ENCODE measurements around the gene FAM210B.
"Not testable (repeated sequence)": the region's sequence is repeated elsewhere in the genome, so short reads cannot be mapped to it uniquely, and the experiment has no call there.

Gene FAM210B

DNA sequence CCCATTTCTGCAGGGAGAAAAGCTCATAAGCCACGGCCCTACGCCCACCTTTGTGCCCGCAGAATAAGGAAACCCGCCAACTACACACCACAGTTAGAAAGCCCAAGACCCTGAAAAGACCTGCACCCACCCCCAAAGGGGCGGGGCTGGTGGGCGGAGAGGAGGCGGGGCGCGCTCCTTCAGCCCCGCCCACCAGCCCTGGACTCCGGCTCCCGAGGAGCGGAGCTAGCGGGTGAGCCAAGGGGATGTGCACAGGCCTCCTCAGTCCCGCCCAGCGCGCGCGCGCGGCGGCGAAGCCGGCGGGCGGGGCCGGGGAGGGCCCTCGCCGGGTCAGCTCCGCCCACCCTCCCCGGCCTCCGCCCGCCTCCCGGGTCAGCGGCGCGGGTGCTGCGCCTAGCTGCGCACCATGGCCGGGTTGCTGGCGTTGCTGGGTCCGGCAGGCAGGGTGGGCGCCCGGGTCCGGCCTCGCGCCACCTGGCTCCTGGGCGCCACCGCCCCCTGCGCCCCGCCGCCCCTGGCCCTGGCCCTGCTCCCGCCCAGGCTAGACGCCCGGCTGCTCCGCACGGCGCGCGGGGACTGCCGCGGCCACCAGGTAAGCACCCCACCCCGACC is at the start of gene FAM210B:
Gene FAM210B (plus strand): TSS at position 375 of the 612 bp plus-strand sequence. CDS start 32 bp downstream, at position 407.
- peak; percentile 87 for DNase-seq

DNA sequence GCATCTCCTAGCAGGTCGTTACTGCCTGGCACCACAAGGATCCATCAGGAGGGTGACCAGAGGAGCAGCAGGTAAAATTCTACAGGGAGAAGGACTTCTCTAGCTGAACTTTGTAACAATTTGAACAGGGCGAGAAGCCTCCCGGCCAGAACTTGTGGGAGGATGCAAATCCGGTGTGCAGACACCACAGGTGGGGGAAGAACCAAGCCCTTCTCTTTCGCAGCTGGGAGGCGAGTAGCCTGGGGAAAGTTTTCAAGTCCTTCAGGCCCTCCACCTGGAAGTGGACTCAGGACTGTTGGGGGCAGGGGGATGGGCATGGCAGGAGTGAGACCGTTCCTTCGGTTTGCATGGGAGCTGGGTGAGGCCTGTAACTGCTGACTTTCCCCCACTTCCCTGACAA is 42.7 kb upstream of the FAM210B start:
- DNase-seq = no peak

GRCh38 chr20:56316483-56316882 is 42.3 kb upstream of the FAM210B start:
- no peak for DNase-seq

DNA sequence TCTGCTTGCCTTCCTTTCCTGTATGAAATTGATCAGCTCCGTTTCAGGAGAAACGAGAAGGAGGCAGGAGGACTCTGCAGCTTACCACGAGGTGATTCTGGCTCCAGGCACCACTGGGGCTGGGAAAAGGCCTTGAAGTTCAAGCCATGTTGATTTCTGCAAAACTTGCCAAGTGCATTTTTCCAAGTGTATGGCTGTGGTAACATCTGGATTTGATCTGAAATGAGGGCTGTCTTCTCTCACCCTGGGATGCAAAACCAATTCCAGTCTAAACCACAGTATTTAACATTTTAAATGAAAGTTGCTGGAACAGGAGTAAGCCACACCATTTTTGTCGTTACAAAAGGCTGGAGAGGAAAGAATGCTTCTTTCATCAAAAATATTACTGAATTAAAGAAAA is 36.1 kb upstream of the FAM210B start:
- DNase-seq = no peak

GRCh38 chr20:56323206-56323605 is 35.6 kb upstream of the FAM210B start:
- DNase-seq = no peak

DNA sequence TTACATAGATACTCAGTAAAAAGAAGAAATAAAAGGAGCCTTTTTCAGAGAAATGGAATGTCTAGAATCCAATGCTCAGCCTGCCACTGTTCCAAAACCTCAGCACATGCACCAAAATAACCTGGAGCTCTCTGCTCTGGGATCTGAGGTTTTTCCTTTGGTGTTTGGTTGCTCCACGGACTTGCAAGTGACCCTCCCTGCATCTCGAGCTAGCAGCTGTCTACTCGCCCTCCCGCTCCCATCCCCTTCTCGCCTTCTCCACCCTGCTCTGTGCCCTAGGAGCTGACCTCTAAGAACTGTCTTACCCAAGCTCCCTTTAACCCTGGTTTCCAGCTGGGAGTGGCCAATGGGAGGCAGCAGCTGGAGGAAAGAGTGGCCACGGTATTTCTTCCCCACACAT is 35.1 kb upstream of the FAM210B start:
- no peak for DNase-seq

DNA sequence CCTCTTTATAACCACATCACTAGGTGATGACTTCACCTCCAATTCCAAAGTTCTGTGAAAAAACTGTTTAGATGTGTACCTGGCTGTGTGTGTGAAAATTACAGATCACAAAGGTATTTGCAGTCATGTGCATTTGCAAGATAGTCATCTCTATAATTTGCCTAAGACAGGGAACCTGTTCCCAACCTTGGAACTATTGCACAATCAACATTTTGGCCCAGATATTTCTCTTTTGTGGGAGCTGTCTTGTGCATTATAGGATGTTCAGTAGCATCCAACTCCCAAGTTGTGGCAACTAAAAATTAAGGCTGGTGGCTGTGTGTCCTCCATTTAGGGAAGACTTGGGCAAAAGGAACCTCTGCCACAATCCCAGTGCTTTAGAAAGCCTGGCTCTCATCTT is 34.0 kb upstream of the FAM210B start:
- no peak for DNase-seq

GRCh38 chr20:56328861-56329260 is 29.9 kb upstream of the FAM210B start:
- no peak for DNase-seq

DNA sequence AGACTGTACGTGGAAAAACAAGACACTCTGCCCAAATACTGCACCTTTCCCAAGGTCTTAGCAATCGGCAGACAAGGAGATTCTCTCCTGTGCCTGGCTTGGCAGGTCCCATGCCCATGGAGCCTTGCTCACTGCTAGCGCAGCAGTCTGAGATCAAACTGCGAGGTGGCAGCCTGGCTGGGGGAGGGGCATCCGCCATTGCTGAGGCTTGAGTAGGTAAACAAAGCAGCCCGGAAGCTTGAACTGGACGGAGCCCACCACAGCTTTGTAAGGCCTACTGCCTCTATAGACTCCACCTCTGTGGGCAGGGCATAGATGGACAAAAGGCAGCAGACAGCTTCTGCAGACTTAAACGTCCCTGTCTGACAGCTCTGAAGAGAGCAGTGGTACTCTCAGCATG is 22.1 kb upstream of the FAM210B start:
- not testable (repeated sequence) for DNase-seq

- no peak for DNase-seq
Observed at GRCh38 chr20:56342783-56343182, 16.0 kb upstream of the FAM210B start.

- DNase-seq = peak; percentile 10
Observed at GRCh38 chr20:56343861-56344381, 14.9 kb upstream of the FAM210B start.

GRCh38 chr20:56345911-56346310 is 12.9 kb upstream of the FAM210B start:
- no peak for DNase-seq

- no peak for DNase-seq
Observed at GRCh38 chr20:56347628-56348304, 11.0 kb upstream of the FAM210B start.

- no peak for DNase-seq
Observed at GRCh38 chr20:56348305-56348693, 10.5 kb upstream of the FAM210B start.

DNA sequence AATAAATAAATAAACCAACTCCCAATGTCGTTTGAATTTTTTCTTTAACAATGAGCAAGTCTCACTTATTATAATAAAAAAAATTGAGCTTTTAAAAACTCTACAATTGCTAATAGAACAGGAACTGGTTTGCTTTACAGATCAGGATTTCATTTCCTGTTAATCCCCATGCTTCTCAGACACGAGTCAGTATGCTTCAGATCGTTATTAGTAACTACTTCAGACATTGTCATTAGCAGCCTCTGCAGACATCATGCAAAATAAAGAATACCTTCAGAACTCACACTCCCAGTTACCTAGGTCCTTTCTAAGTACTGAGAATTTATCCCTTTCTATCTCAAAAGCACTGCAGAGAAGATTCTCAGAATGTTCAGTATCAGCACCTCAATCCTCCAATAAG is 10.0 kb upstream of the FAM210B start:
- no peak for DNase-seq

DNA sequence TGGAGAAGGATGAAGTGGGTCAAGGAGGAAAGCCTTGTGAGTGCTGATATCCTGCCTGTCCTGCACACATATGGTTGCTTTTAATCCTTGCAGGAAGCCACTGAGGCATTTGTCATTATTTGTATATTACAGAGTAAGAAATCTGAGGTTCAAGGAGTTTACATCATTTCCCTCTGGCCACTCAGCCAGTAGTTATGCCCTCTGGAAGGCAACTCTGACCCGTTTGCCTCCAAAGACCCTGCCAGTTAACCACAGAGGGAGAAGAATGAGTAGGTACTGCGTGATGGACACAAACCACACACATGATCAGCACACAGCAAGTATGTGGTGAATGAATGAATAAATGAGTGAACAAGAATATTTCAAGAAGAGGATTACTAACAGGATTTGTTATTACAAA is 7.9 kb upstream of the FAM210B start:
- no peak for DNase-seq

DNA sequence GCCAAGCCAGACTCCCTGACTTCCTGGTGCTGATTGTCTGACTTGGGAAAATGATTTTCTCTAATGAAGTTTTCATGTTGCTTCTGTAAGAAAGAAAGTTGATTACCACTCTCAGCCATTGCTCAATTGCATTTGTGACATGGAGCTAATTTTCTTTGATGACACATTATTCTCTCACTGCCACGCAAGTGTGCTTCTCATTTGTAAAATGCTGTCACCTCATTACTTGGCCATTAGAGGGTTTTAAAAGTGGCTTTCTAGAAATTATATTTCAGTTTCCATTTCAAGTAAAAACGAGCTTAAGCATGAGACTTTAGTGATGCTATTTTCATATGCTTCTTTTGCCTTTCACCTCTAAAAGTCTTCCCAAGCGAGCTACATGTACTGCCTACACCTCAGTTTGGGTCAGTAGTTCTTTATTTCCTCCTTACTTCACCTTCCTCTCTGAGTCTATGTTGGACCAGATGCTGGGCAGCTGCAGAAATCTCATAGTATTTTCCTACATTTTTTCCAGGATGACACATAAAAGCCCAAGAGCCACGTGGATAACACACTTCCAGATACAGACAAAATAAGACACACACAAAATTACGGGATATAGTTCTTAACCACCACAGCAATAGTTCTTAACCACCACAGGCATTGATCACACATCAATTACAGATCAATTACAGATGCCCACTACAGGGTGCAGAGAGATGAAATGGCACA is 6.3 kb upstream of the FAM210B start:
- no peak for DNase-seq

DNA sequence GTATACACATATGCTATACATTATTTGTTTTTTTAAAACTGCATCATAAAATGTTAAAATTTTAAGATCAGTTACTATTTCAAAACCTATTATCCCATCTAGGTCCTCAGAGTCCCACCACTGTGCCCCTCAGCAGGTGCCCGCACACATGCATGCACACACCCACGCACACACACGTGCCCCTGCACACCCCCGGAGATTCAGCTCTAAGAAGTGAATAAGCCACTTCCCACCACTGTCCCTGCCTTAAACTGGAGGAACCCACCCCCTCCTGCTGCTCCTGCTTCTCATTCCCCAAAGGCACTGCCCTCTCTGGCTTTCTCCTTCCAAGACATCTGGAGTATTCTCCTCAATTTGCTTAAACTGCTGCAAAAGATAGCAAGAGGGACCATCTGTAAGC is 5.4 kb upstream of the FAM210B start:
- DNase-seq = no peak

DNA sequence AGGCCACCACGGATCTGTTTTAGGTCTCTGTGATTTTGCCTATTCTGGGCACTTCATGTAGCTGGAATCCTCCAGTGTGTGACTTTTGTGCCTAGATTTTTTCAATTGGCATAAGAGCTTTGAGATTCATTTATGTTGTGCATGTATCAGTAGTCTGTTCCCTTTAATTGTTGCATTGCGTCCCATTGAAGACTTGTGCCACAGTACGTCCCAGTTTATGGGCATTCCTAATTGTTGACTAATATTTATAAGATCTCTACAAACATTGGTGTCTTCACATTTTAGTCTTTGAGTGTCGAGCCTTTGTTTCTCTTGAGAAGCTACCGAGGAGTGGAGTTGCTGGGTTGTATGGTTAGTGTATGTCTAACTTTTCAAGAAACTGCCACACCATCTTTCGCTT is 704 bp upstream of the FAM210B start:
- DNase-seq = no peak

DNA sequence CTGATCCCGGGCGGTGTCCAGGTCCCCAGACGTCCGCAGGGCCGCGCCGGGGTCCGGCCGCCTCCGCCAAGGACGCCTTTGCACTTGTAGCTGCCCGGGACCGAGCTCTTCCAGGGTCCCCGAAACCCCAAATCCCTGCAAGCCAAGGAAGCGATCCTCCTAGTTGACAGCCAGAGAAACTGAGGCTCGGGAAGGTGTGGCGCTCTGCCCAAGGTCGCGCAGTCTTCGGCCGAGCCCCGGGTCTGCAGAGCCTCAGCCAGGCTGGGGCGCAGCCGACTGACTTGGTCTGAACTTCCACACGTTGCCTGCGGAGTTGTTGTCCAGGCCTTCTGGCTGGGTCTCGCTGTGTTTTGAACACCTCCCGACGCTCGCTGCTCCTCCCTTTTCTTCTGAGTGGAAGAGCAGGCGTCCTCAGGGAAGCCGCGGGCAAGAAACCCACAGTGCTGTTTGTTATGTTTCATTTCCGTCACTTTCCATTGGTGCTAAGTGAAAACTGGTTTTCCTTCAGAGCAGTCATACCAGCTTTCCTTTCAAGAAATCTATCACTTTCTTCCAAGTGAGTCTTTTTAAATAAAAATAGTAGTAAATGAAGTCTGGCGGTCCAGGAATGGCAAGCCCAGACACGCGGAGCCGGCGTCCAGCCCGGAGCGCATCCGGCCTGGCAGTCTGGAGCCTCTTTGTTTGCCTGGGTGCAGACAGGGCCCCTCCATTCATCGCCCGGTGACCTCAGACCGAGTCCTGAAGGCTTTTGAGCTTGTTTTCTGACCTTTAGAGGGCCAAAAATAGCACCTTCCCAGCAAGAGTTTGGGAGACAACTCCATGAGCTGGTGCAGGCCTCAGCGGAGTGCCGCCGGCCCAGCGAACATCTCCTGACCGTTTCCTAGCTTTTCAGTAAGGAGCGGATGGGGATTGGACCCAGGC is 698 bp downstream of the FAM210B start:
- DNase-seq = no peak

DNA sequence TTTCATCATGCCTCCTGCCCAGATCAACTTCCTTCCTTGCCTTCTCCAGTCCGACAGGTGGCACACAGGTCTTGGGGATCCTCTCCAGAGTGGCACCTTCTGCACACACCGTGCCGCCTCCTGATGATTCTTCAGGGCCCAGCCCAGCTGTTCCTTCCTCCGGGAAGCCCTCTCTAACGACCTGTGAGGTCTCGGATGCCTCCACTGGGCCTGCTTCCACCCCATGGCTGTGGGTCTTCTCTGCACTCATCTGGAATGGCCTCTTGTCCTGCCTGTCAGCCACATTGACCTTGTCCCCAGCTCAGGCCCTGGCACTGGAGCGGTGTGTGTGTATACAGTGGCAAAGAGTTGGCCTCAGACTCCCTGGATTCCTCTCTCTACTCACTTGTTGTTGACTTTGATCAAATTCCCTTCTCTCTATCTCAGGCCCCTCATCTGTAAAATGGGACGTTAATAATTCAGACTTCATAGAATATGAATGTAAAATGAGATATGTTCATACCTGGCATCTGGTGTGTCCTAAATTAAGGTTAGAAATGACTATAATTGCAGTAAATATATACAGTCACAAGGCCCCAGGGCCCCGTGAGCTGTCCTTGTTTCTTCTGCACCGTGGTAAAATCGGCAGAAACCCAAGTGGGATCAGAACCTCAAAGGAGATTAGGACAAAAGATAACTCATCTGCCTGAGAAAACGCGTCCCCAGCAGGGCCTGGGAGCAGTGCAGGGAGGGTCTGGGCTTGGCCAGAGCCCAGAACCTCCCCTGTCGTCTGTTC is 1.5 kb downstream of the FAM210B start:
- DNase-seq = no peak

- no peak for DNase-seq
Observed at GRCh38 chr20:56360908-56361205, 2.1 kb downstream of the FAM210B start.
